Body of pancreas (tissue), 4 donors: Measurements from ENCODE around the gene DGKG.

Experiments used
- POLR2A ChIP-seq, 3 donors: fragments of 450-650 bp; IDR thresholded peaks; one replicate each; pipeline ENCODE4 v1.6.1; 2016; ENCODE audit warnings: antibody characterized with exemption in 3 of 3, mild to moderate bottlenecking in 2 of 3
- TF ChIP-seq, protein P1 (sequence below), 7 experiments: fragments of 450-650 bp in 4 of 7; fragments of 200-600 bp in 3 of 7; sonication (generic) in 3 of 7; IDR thresholded peaks; one replicate each; pipeline ENCODE4 v1.5.1; 2016 to 2019; ENCODE audit warnings: antibody characterized with exemption in 7 of 7

DNA sequence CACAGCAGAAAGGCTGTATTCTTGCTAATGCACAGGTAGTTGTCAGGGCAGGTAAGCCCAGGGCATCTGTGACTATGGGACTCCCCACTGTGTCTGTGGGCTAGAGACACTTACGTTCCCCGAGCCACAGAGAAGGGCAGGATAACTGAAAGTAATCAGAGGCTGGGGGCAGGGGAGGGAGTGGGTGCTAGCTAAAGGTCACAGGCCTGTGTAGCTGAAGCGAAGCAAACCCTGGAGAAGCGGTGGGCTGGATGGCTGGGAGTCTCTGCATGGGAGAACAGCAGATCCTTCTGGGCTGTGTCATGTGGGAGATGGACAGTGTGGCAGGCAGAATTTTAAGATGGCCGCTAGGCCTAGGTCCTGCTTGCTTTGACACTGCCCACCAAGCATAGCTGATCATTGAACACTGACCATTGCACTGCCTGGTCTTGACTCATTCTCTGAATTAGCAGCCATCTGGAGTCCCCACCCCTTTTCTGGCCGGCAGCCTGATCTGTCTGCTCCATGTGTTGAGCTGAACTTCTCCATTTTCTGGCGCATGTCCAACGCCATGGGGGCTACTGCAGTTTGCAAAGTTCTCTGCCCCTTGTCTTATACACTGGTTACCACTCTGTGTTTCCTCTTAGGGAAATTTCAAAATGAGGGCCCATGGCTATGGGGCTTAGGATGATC, 110.0 kb downstream of the DGKG start:
- TF ChIP-seq POLR2A (IDR thresholded peaks at IDR 0.05): no peak
- TF ChIP-seq, protein P1, sequence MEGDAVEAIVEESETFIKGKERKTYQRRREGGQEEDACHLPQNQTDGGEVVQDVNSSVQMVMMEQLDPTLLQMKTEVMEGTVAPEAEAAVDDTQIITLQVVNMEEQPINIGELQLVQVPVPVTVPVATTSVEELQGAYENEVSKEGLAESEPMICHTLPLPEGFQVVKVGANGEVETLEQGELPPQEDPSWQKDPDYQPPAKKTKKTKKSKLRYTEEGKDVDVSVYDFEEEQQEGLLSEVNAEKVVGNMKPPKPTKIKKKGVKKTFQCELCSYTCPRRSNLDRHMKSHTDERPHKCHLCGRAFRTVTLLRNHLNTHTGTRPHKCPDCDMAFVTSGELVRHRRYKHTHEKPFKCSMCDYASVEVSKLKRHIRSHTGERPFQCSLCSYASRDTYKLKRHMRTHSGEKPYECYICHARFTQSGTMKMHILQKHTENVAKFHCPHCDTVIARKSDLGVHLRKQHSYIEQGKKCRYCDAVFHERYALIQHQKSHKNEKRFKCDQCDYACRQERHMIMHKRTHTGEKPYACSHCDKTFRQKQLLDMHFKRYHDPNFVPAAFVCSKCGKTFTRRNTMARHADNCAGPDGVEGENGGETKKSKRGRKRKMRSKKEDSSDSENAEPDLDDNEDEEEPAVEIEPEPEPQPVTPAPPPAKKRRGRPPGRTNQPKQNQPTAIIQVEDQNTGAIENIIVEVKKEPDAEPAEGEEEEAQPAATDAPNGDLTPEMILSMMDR (IDR thresholded peaks at IDR 0.05): no peak
